ENCODE measurements around the gene ITGB6. TPM values are rescaled to one million over a fixed set of nuclear protein-coding genes. Genes with fewer than 3 reads are reported as not detected.
A peak's percentile ranks its signal among the peaks of the same experiment; 100 is the strongest.

The ITGB6 gene
- total RNA-seq, 4 donors from 2014 or later = 1.8 to 7.5 (median 6.6) TPM

DNA sequence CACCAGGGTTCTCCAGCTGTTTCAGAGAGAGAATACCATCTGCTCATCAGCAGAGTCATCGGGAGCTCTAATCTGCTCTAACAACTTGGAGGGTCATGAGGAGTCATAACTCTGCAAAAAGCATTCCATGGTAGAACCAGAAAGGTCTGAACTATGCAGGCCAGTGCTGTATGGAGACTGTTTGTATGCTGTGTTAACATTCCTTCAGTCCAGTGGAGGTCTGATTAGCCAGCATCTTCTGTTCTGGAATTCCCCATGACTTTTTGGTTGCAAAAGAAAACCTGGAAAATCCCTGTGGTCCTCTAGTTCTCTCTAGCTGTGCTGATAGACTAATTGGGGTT is 9.4 kb upstream of the ITGB6 start:
- TF ChIP-seq, protein P1, sequence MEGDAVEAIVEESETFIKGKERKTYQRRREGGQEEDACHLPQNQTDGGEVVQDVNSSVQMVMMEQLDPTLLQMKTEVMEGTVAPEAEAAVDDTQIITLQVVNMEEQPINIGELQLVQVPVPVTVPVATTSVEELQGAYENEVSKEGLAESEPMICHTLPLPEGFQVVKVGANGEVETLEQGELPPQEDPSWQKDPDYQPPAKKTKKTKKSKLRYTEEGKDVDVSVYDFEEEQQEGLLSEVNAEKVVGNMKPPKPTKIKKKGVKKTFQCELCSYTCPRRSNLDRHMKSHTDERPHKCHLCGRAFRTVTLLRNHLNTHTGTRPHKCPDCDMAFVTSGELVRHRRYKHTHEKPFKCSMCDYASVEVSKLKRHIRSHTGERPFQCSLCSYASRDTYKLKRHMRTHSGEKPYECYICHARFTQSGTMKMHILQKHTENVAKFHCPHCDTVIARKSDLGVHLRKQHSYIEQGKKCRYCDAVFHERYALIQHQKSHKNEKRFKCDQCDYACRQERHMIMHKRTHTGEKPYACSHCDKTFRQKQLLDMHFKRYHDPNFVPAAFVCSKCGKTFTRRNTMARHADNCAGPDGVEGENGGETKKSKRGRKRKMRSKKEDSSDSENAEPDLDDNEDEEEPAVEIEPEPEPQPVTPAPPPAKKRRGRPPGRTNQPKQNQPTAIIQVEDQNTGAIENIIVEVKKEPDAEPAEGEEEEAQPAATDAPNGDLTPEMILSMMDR (IDR thresholded peaks at IDR 0.05) = no peak
- no peak for TF ChIP-seq POLR2A (IDR thresholded peaks at IDR 0.05)
- no peak overlapping the region for H3K4me3 ChIP-seq (ENCODE audit: low read depth, poor library complexity, severe bottlenecking)
- no peak for DNase-seq (ENCODE audit: low spot score in 2 of 2)
- intact Hi-C loops (cut with DNase I; ENCODE audit: low total_unique reads) = no loop called here
- WGBS, 2 donors = 73 to 94% methylated on average over 1 of the region's 1 CpG

DNA sequence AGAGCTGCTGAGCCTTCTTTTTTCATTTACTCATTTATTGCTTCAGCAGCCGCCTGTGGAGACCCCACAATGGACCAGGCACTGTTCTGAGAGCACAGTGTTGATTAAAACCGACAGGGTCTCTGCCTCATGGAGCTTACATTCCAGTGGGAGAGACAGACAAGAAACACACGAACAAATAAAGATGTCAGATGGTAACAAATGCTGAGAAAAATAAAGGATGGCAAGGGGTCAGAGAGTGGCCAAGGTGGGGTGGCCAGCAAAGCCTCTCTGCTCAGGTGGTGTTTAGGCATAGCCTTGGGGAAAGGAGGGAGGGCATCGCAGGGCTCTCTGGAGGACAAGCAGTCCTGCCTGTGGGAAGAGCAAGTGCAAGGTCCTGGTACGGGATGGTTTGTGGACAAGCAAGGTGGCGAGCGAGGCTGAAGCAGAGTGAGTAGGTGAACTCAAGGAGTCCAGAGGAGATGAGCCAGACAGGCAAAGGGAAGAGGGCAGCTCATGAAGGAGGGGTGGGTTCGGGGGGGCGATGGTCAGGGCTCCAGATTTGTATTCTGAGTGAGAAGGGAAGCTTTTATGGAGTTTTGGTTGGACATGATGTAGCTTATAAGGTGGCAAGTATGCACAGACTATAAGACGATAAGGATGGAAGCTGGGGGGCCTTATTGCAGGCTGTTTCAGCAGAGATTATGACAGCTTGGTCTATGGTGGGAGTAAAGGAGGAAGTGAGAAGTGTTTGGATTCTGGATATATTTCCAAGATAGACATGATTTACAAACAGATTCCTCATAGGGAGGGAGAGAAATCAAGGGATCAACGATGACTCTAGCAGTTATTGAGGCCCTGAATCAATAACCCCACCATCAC is 8.8 kb upstream of the ITGB6 start:
- intact Hi-C loops (cut with DNase I; ENCODE audit: low total_unique reads) = no loop called here
- no peak for DNase-seq (ENCODE audit: low spot score in 2 of 2)
- no peak overlapping the region for H3K4me3 ChIP-seq (ENCODE audit: low read depth, poor library complexity, severe bottlenecking)
- WGBS, 2 donors = 91 to 92% methylated on average over 11 of the region's 11 CpGs
- no peak for TF ChIP-seq POLR2A (IDR thresholded peaks at IDR 0.05)
- TF ChIP-seq, protein P1 (IDR thresholded peaks at IDR 0.05) = no peak

DNA sequence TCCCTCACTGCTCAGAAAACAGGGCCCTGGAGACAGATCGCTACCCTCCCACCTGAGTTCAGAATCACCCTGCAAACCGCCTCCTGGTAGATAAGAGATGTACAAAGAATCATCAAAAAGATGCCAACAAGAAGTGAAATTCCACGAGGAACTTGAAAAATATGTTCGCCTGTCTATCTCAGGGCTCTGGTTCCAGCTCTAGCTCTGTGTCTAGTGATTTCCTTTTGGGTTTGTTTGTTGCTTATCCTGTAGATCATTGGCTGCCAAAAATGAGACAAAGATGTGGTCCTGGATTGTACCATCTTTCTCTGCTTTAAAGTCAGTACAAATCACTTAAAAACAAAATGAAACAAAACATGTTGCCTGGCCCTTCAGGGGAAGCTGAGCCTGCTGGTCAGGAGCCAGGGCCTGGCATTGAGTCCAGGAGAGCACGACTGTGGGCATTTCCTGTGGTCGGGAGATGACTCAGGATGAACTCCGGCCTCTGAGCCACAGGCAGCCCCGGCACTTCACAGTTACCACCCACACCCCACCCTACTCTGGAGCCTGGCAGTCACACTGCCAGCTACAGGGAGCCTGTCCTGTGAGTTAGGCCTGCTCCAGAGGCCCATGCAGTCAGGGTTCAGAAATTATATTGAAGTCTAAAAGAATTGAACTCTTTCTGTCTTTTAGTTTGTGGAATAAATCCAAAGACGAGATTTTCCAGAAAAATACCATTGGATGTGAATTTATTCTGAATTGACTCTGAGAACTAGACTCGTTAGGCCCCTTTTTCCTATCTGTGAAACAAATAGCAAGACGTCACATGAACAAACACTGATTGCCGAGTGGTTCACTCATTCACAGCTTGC is 8.0 kb upstream of the ITGB6 start:
- intact Hi-C loops (cut with DNase I; ENCODE audit: low total_unique reads) = no loop called here
- WGBS, 2 donors = 44 to 45% methylated on average over 12 of the region's 12 CpGs
- DNase-seq (ENCODE audit: low spot score in 2 of 2) = peak; percentile 59 to 92
- H3K4me3 ChIP-seq (ENCODE audit: low read depth, poor library complexity, severe bottlenecking) = no peak overlapping the region
- TF ChIP-seq, protein P1 (IDR thresholded peaks at IDR 0.05) = no peak
- no peak for TF ChIP-seq POLR2A (IDR thresholded peaks at IDR 0.05)

DNA sequence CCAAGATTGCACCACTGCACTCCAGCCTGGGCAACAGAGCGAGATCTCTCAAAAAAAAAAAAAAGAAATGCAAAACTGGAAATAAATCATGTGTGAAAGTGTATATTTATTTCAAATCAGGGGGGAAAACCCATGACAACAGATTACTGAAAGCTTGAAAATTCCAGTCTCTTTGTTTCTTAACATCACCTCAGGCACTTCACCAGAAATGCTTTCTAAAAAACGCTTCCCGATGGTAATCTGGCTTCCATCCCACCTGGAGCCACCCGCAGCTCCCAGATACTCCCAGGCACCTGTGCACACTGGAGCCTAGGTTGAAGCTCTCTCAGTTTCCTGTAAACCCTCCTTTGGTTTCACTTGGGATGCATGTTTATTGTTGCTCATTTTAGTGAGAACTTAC is 7.2 kb upstream of the ITGB6 start:
- DNase-seq (ENCODE audit: low spot score in 2 of 2) = no peak
- intact Hi-C loops (cut with DNase I; ENCODE audit: low total_unique reads) = no loop called here
- WGBS, 2 donors = 59 to 65% methylated on average over 4 of the region's 4 CpGs
- TF ChIP-seq, protein P1 (IDR thresholded peaks at IDR 0.05) = no peak
- TF ChIP-seq POLR2A (IDR thresholded peaks at IDR 0.05) = no peak
- no peak overlapping the region for H3K4me3 ChIP-seq (ENCODE audit: low read depth, poor library complexity, severe bottlenecking)

DNA sequence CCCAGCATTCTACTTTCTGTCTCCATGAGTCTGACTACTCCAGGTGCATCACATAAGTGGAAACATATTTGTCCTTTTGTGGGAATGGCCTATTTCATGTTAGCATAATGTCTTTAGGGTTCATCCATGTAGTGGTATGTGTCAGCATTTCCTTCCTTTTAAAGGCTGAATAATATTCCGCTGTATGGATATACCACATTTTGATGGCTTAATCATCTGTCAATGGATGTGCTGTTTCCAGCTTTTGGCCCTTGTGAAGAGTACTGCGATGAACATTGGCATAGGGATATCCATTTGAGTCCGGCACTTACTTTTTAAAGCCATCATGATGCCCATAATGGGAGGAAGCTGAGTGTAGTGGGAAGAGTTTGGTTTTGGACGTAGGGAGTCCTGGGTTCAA is 6.4 kb upstream of the ITGB6 start:
- intact Hi-C loops (cut with DNase I; ENCODE audit: low total_unique reads) = no loop called here
- no peak for TF ChIP-seq POLR2A (IDR thresholded peaks at IDR 0.05)
- TF ChIP-seq, protein P1 (IDR thresholded peaks at IDR 0.05) = no peak
- WGBS, 2 donors = 83 to 98% methylated on average over 4 of the region's 4 CpGs
- H3K4me3 ChIP-seq (ENCODE audit: low read depth, poor library complexity, severe bottlenecking) = no peak overlapping the region
- no peak for DNase-seq (ENCODE audit: low spot score in 2 of 2)
